Left lung (tissue), 14 donors: ENCODE results near the gene RASGRP3. TPM values are rescaled to one million over a fixed set of nuclear protein-coding genes. Genes with fewer than 3 reads are reported as not detected.

ENCODE experiments used
- ATAC-seq: fragments of 200-7000 bp; cut with Tn5 transposase; one replicate; pipeline ENCODE4 v1.9.1; 2020; ENCODE audit warnings: moderate library complexity
- DNase-seq, 4 donors: peaks; one replicate each; pipeline ENCODE4 v3.0.0-alpha.2; 2013 to 2020
- H3K27ac ChIP-seq, 2 donors: fragments of 200-600 bp; sonication (generic) in 1 of 2; one replicate each; pipeline versions ENCODE4 v1.5.0 to v1.8.0; 2020 to 2021
- H3K27me3 ChIP-seq, 2 donors: fragments of 200-600 bp; sonication (generic) in 1 of 2; one replicate each; pipeline versions ENCODE4 v1.5.0 to v1.8.0; 2020 to 2021
- H3K36me3 ChIP-seq, 2 donors: fragments of 200-600 bp; sonication (generic) in 1 of 2; one replicate each; pipeline versions ENCODE4 v1.5.0 to v1.8.0; 2020 to 2021
- H3K4me1 ChIP-seq, 2 donors: fragments of 200-600 bp; one replicate each; pipeline ENCODE4 v1.8.0; 2021
- H3K4me3 ChIP-seq, 2 donors: fragments of 200-600 bp; sonication (generic) in 1 of 2; one replicate each; pipeline versions ENCODE4 v1.5.0 to v1.8.0; 2020 to 2021; ENCODE audit warnings: mild to moderate bottlenecking in 1 of 2
- H3K9me3 ChIP-seq, 2 donors: fragments of 200-600 bp; sonication (generic) in 1 of 2; one replicate each; pipeline versions ENCODE4 v1.5.0 to v1.8.0; 2020 to 2021
- CTCF ChIP-seq, 2 donors: fragments of 200-600 bp; sonication (generic) in 1 of 2; IDR thresholded peaks; one replicate each; pipeline versions ENCODE4 v1.5.0 to v1.8.0; 2021; ENCODE audit warnings: antibody characterized with exemption in 2 of 2
- intact Hi-C, 2 donors: fragments of 100-400 bp; cut with DNase I; formaldehyde crosslinking; loops; one replicate each; pipeline versions ENCODE4 v1.11.2 to v1.14.2; 2022
- long read RNA-seq, 12 donors: library from polyadenylated mRNA in 2 of 12; unstranded in 2 of 12; transcript quantifications; one replicate each; pipeline ENCODE4 v2.0.0 and lab custom pipeline, GENCODE V29; 2019 to 2026
- polyA plus RNA-seq, 6 donors: library from polyadenylated mRNA; unstranded; fragments of 120-200 nt; gene quantifications; one replicate each; pipeline ENCODE4 v1.2.1, GENCODE V29; 2013; ENCODE audit not compliant: insufficient read length in 6 of 6
- total RNA-seq, 2 donors: library from RNA; stranded (reverse); fragmentation: NEBNext Ultra II Directional; extraction: Animal tissue kit (Norgen Biotek cat#: 25700); gene quantifications; one replicate each; pipeline ENCODE4 v1.2.1, GENCODE V29; 2021
- donor health status: DM: no; HTN: yes; CAD: no.
- donor health status: DM: no; HTN: no; CAD: no.

Gene RASGRP3, protein sequence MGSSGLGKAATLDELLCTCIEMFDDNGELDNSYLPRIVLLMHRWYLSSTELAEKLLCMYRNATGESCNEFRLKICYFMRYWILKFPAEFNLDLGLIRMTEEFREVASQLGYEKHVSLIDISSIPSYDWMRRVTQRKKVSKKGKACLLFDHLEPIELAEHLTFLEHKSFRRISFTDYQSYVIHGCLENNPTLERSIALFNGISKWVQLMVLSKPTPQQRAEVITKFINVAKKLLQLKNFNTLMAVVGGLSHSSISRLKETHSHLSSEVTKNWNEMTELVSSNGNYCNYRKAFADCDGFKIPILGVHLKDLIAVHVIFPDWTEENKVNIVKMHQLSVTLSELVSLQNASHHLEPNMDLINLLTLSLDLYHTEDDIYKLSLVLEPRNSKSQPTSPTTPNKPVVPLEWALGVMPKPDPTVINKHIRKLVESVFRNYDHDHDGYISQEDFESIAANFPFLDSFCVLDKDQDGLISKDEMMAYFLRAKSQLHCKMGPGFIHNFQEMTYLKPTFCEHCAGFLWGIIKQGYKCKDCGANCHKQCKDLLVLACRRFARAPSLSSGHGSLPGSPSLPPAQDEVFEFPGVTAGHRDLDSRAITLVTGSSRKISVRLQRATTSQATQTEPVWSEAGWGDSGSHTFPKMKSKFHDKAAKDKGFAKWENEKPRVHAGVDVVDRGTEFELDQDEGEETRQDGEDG
- total RNA-seq (10 to 100 TPM; 20.3 to 27.2 TPM), polyA plus RNA-seq (10 to 100 TPM; 34.0 to 48.7 (median 39.9) TPM)
- long read RNA-seq, donor 1, full-length matches to known transcripts: 1 of 1 reads
- long read RNA-seq, donor 1, partial matches to known transcripts: 0 of 1 reads
- long read RNA-seq, donor 1, other reads (novel, unspliced or antisense): 0 of 1 reads
- long read RNA-seq, donor 2, partial matches to known transcripts: 0 of 1 reads
- long read RNA-seq, donor 2, other reads (novel, unspliced or antisense): 0 of 1 reads
- long read RNA-seq, donor 3: 0 reads
- long read RNA-seq, donor 4, partial matches to known transcripts: 0 of 1 reads
- long read RNA-seq, donor 4, other reads (novel, unspliced or antisense): 0 of 1 reads
- long read RNA-seq, donor 5, partial matches to known transcripts: 0 of 2 reads
- long read RNA-seq, donor 5, other reads (novel, unspliced or antisense): 0 of 2 reads
- long read RNA-seq, donor 6, full-length matches to known transcripts: 4 of 4 reads
- long read RNA-seq, donor 6, partial matches to known transcripts: 0 of 4 reads
- long read RNA-seq, donor 6, other reads (novel, unspliced or antisense): 0 of 4 reads
- long read RNA-seq, donor 7, full-length matches to known transcripts: 3 of 3 reads
- long read RNA-seq, donor 7, partial matches to known transcripts: 0 of 3 reads
- long read RNA-seq, donor 7, other reads (novel, unspliced or antisense): 0 of 3 reads
- long read RNA-seq, donor 8, full-length matches to known transcripts: 5 of 5 reads
- long read RNA-seq, donor 8, partial matches to known transcripts: 0 of 5 reads
- long read RNA-seq, donor 8, other reads (novel, unspliced or antisense): 0 of 5 reads
- long read RNA-seq, donor 9: 0 reads
- long read RNA-seq, donor 10: 0 reads
- long read RNA-seq, donor 11, full-length matches to known transcripts: 4 of 26 reads
- long read RNA-seq, donor 11, partial matches to known transcripts: 13 of 26 reads
- long read RNA-seq, donor 11, other reads (novel, unspliced or antisense): 9 of 26 reads
- long read RNA-seq, donor 12, full-length matches to known transcripts: 3 of 3 reads
- long read RNA-seq, donor 12, partial matches to known transcripts: 0 of 3 reads
- long read RNA-seq, donor 12, other reads (novel, unspliced or antisense): 0 of 3 reads

DNA sequence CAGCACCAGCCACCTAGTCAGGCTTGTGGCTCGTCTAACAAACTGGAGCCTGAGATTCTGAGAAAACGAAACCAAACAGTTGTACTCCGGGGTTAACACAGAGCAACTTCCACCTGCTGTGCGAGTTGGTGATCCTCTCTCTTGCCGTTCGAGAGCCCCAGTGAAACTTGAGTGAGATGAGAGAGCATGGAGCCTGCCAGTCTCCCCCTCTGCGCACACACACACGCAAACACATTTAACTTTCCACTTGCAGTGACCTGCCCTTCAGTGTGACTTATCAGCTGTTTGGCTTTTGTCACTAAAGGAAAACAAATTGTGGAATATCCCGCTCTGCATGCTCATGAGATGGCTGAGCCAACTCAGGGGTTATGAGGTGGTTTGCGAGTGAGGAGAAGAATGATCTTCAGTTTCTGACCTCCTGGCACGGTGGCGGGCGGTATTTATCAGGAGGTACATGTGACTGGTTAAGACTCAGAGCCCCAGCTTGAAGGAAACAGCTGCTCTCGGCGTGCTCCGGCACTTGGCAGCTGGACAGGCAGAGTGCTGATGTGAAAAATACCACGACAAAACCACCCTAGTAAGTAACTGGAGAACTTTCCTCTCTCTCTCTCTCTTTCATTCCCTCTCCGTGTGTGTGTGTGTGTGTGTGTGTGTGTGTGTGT lies at the start of gene RASGRP3:
RASGRP3 (plus strand) TSS at position 519 of the 662 bp plus-strand sequence. CDS start 38,488 bp downstream, outside the sequence.
- Histone ChIP-seq H3K4me1 (peaks cover 7 to 39% of the 10 kb centered on the region in 2 donors), H3K27ac (peak within 1 kb of the TSS; percentile 90), H3K36me3 (no peaks in the 10 kb centered on the region), H3K9me3 (no peaks in the 10 kb centered on the region), H3K4me3 (peak within 1 kb of the TSS; percentile 40 to 54), H3K27me3 (no peaks in the 10 kb centered on the region)
- intact Hi-C loops: no loop called here
- ATAC-seq: peak; percentile 82
- peak; percentile 83 to 90 (median 86) for DNase-seq
- TF ChIP-seq CTCF (IDR thresholded peaks at IDR 0.05): no peak

DNA sequence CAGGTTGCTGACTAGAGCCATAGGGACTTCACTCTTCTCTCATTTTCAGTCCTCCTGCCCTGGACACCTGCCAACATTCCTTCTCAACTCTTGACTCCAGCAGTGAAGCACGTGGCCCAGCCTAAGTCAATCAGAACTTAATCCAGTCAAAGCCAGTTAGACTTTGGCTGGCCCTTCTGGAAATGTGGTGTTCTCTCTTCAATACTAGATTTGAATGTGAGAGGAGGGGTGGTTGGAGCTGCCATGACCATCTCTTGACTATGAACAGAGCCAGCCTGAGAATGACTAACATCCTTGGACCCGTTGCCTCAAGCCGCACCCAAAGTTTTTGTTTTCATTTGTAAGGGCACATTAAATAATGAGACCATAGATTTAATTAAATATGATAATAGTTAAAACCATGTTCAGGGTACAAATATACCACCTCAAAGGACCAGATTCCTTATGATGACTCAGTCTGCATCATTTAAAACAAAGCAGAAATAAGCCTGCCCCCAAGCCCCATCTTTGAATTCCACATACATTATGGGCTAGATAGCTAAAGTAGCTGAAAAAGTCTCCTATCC lies 49.7 kb upstream of the RASGRP3 start:
- Histone ChIP-seq H3K27ac (no peak overlapping the region), H3K4me3 (no peak overlapping the region), H3K27me3 (no peaks in the 10 kb centered on the region), H3K4me1 (no peaks in the 10 kb centered on the region), H3K9me3 (no peaks in the 10 kb centered on the region), H3K36me3 (no peaks in the 10 kb centered on the region)
- intact Hi-C loops: no loop called here
- ATAC-seq: peak; percentile 84
- TF ChIP-seq CTCF (IDR thresholded peaks at IDR 0.05): no peak
- DNase-seq: peak in 2 of 4 donors; percentile 56 to 71

GRCh38 chr2:33430077-33430476 lies 46.4 kb upstream of the RASGRP3 start:
- Histone ChIP-seq H3K9me3 (no peaks in the 10 kb centered on the region), H3K27ac (no peak overlapping the region), H3K4me3 (no peak overlapping the region), H3K27me3 (no peaks in the 10 kb centered on the region), H3K4me1 (no peaks in the 10 kb centered on the region), H3K36me3 (no peaks in the 10 kb centered on the region)
- DNase-seq: no peak
- no peak for ATAC-seq
- no peak for TF ChIP-seq CTCF (IDR thresholded peaks at IDR 0.05)
- intact Hi-C loops: no loop called here

DNA sequence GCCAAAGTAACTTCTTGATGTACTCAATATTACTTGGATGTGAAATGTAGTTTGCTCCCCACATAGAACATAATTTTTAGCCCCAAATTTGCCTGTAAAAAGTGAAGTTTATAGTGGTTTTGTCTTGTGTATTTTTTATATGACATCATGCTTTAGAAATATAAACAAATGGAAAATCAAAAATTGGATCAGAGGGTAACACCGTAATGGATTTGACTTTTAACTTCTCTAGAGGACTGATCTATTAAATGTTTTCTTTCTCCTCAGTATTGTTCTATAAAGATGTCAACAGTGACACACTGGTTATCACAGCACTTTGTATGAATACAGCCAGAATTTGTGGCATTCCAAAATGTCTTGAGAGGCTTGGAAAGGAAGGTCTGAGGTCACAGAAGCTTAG lies 45.6 kb upstream of the RASGRP3 start:
- Histone ChIP-seq H3K4me3 (no peak overlapping the region), H3K36me3 (no peaks in the 10 kb centered on the region), H3K27me3 (no peaks in the 10 kb centered on the region), H3K4me1 (no peaks in the 10 kb centered on the region), H3K9me3 (no peaks in the 10 kb centered on the region), H3K27ac (no peak overlapping the region)
- no peak for TF ChIP-seq CTCF (IDR thresholded peaks at IDR 0.05)
- DNase-seq (no peak), ATAC-seq (no peak)
- intact Hi-C loops: no loop called here
